GM18861 (cell line): ENCODE measurements around the gene XRCC3.

Source experiments
- ATAC-seq: cut with Tn5 transposase; IDR thresholded peaks from one replicate; pipeline ENCODE4 v1.9.1; 2021; ENCODE audit not compliant: unreplicated experiment

Gene XRCC3

DNA sequence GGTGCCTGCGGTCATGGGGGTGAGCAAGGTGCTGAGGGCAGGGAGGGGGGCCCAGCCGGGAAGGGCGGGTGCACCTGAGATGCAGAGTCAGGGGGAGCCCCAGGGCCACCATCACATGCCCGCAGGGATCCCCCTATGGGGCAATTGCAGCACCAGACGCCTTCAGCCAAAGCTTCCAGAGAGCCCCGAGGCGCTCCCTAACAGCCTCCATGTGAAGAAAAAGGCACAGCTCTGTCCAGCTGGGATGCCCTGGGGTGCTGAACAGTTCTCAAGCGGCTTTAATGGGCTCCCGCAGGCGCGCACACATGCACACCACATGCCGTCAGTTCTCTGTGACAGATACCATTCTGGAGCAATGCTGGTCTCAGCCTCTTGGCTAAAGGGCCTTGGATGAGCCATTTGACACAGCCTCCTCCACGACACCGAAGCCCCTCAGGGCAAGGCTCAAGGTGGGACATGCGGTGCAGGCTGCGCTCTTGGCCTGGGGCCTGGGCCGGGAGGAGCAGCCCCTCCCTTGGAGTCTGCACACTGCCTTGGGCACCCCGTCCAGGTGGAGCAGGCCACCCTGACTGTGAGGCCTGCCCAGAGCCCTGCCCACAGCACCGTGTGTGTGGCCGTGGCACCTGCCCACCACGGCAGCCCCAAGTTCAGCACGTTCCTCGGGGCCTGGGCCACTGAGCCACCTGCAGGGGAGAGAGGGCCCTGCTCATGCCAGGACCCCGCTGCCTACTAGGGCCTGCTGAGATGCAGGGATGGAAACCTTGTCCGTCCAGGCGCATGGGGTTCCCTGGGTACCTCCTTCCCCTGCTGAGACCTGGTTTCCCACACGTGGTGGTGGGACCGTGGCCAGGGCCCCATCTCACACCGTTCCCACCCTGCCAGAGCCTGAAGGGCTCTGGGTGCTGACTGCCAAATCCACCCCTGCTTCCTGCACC lies 7.7 kb downstream of the XRCC3 start:
- no peak for ATAC-seq

GRCh38 chr14:103706551-103707328 lies 8.5 kb downstream of the XRCC3 start:
- no peak for ATAC-seq

GRCh38 chr14:103705504-103706284 lies 9.6 kb downstream of the XRCC3 start:
- no peak for ATAC-seq

GRCh38 chr14:103705118-103705503 lies 10.1 kb downstream of the XRCC3 start:
- no peak for ATAC-seq

GRCh38 chr14:103704708-103705107 lies 10.5 kb downstream of the XRCC3 start:
- ATAC-seq, result no peak

DNA sequence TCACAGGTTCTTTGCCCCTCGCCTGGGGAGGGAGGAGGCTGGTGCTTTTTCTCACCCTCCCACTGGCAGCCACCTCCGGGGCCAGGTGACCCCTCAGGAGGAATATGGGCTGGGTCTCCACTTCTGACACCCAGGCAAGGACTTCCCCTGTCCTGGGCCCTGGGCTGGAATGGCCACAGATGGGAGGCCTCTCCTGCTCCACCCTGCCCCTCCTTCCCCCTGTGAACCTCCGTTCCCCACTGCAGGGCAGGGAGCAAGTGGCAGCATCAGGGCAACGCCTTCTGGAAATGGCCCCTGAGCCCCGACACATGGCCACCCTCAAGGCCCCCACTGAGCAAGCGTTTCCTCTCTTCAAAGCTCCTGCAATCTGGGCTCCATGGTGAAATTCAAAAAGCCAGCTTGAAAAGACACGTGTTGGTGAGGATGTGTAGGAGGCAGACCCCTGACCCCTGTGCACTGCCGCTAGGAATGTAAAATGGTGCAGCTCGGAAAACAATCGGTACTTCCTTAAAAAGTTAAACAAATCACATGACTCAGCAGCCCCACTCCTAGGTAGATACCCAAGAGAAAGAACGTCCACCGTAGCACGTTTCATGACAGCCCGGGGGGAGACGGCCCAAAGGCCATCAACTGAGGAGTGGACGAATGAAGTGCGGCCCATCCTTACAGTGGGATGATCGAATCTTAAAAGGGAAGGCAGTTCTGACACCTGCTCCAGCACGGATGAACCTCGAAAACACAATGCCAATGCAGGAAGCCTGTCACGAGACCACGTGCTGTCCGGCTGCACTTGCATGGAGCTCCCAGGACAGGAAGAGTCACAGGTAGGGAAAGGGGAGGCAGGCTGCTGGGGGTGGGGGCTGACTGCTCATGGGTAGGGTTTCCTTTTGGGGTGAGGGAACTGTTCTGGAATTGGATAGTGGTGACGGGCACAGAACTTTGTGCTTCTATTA lies 11.5 kb downstream of the XRCC3 start:
- no peak for ATAC-seq

DNA sequence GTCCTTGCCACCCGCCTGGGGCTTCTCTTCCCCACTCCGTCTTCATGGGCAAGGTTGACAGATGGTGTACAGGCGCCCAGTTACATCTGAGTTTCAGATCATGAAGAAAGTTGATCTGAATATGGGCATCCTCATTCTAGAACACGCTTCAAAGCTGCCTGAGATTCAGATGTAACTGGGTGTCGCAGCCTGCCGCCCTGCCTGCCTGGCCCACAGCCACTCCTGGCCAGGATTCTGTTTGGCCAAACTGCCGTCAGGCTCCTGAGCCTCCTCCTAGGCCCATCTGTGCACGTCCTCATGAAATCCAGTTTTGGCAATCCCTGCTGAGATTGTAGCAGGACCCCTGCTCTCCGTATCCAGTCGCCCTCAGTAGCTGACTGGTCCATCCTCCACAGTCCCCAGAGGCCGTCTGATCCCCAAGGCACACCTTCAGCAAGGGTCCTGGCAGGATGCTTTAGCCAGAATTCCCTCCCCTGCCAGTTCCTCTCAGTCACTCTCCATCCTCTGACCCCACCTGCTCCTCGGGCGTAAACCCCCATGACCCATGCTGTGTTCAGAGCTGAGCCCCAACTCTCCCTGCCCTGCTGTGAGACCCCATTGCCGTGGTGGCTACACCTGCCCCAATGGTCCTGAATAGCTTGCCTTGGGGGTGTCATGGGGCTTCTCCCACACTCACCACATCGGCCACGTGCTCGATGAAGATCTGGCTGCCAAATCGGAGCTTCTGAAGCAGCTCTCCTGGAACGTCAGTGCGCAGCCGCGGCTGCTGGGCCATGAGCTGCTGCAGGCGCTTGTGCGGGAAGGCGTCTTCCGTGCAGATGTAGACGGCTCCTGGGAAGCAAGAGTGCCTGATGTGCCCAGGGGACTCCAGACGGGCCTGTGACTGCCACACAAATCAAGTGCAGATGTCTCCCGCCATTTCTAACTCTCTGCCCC lies 12.5 kb downstream of the XRCC3 start:
- ATAC-seq, result no peak

- no peak for ATAC-seq
Observed at GRCh38 chr14:103702095-103702494, 13.2 kb downstream of the XRCC3 start.

DNA sequence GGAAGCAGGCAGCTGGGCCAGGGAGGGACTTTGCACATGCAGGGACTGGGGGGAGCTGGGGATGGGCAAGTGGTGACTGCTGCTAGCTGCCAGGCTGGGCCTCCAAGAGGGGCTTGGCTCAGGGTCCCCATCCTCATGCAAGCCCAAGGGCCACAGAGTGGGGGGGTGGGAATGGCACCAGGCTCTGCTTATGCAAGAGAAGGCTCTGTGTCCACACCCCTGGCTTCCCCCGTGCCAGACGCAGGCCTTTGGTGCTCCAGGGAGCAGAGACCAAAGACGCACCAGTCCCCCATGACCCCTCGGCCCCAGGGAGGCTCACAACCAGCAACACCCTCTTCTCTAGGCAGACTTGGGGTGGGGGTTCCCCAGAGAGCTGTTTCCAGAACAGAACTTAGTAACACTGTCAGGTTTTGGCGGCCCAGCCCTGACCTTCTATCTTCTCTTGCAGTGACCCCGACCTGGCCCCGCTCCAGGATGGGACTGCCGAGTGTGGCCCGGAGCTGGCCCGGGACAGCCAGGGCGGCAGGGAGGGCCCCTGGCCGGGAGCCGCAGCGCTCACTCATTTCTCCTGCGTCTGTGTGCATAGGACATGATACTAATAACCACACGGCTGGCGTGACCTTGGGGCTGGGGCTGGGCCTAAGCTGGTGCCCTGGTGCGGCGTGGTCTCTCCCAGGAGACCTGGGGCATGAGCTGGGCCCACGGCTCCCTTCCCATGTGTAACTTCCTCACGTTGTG lies 14.3 kb downstream of the XRCC3 start:
- no peak for ATAC-seq

GRCh38 chr14:103699901-103700752 lies 15.1 kb downstream of the XRCC3 start:
- no peak for ATAC-seq

DNA sequence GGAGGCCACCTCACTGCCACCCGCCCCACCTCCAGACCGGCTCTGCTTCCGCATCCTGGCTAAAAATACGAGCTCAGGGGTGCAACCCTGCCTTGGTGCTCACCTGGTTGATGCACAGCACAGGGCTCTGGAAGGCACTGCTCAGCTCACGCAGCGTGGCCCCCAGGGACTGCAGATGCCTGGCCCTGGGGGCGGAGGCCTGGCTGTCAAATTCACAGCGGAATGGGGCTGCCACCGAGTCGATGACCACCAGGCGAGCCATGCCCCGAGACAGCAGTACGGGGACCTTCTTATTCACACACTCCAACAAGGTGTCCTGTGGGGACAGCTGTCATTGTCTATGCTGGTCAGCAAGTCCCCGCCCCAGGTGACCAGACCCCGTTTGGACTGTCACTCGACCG lies 16.0 kb downstream of the XRCC3 start:
- ATAC-seq, result no peak

- no peak for ATAC-seq
Observed at GRCh38 chr14:103698380-103699260, 16.6 kb downstream of the XRCC3 start.

- ATAC-seq, result no peak
Observed at GRCh38 chr14:103697603-103698379, 17.5 kb downstream of the XRCC3 start.

DNA sequence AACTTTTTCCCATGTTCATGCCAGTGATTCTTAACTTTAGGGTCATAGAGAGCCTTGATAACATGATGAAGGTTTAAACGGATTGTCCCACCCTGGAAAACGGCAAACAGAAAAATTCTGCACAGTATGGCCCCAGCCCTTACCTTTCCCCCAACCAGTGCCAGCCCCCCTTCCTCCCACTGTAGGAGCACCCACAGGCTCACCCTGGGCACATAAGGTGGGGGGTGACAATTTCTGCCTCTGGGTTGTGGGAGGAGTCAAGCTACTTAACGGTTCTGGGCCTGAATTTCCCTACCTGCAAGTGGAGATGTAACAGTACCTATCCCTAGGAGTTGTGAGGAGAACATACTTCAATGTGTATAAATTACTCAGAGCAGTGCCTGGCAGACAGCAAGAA lies 18.0 kb downstream of the XRCC3 start:
- ATAC-seq, result no peak

- ATAC-seq, result no peak
Observed at GRCh38 chr14:103696466-103697071, 18.7 kb downstream of the XRCC3 start.
